Measurements from ENCODE around the gene KRT9.

DNA sequence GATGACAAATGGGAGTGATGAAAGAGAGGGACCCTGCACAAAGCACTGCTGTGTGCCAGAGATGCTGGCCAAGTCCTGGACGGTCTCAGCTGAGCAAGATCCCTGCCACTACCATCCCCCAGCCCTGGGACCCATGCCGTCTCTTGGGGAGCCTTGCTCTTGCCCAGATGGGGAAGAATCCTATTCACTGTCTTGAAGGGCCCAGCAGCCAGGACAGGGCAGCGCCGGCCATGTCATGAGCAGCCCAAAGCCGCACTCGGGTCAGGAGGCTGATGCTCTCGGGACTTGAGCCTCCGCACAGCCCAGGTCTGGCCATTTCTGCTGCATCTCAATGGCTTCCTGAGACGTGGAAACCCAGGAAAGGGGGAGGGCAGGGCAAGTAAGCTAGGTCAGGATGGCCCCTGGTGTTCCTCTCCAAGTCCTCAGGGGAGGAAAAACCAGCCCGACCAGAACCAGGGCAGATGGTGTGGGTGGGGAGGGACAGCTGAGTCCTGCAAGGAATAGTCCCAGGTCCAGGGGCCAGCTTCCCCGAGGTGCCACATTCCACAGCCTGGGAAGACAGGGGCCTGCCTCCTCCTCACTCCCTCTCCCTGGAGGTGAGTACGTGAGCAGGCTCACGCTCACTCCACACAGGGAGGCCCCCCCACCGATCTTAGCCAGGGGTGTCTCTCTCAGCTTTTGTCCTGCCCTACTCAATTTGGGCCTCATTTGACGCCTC, 35.9 kb downstream of the KRT9 start:
- TF ChIP-seq TARDBP (IDR thresholded peaks at IDR 0.05), result no peak
- no peak for TF ChIP-seq FOXM1 (IDR thresholded peaks at IDR 0.05; ENCODE audit: borderline replicate concordance)
- no peak for TF ChIP-seq ARNT (IDR thresholded peaks at IDR 0.05)
- TF ChIP-seq L3MBTL2 (conservative IDR thresholded peaks at IDR 0.05), result no peak
- TF ChIP-seq NFRKB (IDR thresholded peaks at IDR 0.05), result no peak
- no peak for TF ChIP-seq ELF4 (IDR thresholded peaks at IDR 0.05)
- TF ChIP-seq HDGF (IDR thresholded peaks at IDR 0.05; ENCODE audit: borderline replicate concordance), result no peak
- TF ChIP-seq, protein P1, sequence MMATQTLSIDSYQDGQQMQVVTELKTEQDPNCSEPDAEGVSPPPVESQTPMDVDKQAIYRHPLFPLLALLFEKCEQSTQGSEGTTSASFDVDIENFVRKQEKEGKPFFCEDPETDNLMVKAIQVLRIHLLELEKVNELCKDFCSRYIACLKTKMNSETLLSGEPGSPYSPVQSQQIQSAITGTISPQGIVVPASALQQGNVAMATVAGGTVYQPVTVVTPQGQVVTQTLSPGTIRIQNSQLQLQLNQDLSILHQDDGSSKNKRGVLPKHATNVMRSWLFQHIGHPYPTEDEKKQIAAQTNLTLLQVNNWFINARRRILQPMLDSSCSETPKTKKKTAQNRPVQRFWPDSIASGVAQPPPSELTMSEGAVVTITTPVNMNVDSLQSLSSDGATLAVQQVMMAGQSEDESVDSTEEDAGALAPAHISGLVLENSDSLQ (IDR thresholded peaks at IDR 0.05), result no peak
- no peak for TF ChIP-seq CTBP1 (IDR thresholded peaks at IDR 0.05; ENCODE audit: borderline replicate concordance)
- no peak for TF ChIP-seq SP1 (IDR thresholded peaks at IDR 0.05)
- no peak for TF ChIP-seq SUZ12 (IDR thresholded peaks at IDR 0.05)
- no peak for TF ChIP-seq FOXK2 (IDR thresholded peaks at IDR 0.05)
- TF ChIP-seq ZNF384 (IDR thresholded peaks at IDR 0.05), result no peak

Data from HEK293T (cell line).